ENCODE results near the gene LCNL1. TPM values are rescaled to one million over a fixed set of nuclear protein-coding genes. Genes with fewer than 3 reads are reported as not detected.

Gene LCNL1
- total RNA-seq, 1 experiment from 2014 or later = not detected

DNA sequence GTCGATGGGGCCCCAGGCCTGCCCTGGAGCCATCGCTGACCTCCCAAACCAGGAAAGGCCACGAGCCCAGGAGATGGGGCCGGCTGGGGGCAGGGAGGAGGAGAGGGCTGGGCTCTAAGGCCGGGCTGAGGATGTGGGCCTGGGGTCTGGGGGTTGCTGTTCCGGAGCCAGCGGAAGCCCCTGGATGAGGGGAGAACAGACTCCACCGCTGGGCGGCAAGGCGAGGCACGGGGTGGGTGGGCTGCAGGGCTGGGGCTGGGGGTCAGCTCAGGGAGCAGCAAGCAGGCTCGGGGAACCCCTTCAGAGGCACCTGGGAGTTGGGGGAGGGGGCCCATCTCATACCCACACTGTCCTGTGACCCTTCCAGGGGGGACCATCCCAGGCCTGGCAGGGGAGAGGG is 19.0 kb upstream of the LCNL1 start:
- CTCF ChIA-PET = no interaction called here
- POLR2A ChIA-PET (ENCODE audit: low non-redundant PET) = no interaction called here

DNA sequence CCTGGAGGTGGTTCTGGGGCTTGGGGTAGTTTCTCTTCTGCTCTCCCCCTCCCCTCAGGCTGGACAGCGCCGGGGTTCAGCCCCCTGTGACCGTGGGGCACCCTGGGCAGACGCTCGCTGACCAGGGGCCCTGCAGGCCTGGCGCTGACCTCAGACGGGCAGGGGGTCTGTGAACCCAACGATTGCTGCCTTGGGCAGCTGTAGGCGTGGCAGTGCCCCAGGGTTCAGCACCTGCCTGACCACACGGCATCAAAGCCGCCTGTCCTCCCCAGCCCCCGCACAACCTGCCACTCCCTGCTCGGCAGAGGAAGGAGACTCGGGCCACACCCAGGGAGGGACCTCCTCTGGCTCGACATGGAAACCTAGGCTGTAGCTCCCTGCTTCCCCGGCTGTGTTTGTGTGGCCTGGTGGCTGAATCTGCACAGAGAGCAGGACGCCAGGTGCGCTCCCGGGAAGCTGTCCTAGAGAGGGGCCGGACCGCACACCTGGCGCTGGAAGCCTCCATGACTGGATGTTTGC is 18.6 kb upstream of the LCNL1 start:
- no peaks in the 10 kb centered on the region for H3K36me3 ChIP-seq (ENCODE audit: insufficient read depth, low read length, poor library complexity, severe bottlenecking)

More for the DNA sequence above, 19.0 kb upstream of the LCNL1 start:
- Histone ChIP-seq H3K9me3 (ENCODE audit: low read depth, low read length, poor library complexity, severe bottlenecking) (no peaks in the 10 kb centered on the region), H3K27ac (ENCODE audit: low read depth, low read length, poor library complexity, severe bottlenecking) (no peak overlapping the region), H3K27me3 (replicated peaks; ENCODE audit: insufficient read depth, low read depth, low read length, poor library complexity) (no peaks in the 10 kb centered on the region), H3K4me3 (ENCODE audit: low read depth, low read length, poor library complexity, severe bottlenecking) (no peak overlapping the region), H3K36me3 (ENCODE audit: insufficient read depth, low read length, poor library complexity, severe bottlenecking) (no peaks in the 10 kb centered on the region), H3K4me1 (ENCODE audit: insufficient read depth, low read length, poor library complexity, severe bottlenecking) (peaks cover 4% of the 10 kb centered on the region)
- BruUV-seq (replicated peaks) = no TSS peak
- no peak for DNase-seq (ENCODE audit: low spot score)
- TF ChIP-seq, protein P1, sequence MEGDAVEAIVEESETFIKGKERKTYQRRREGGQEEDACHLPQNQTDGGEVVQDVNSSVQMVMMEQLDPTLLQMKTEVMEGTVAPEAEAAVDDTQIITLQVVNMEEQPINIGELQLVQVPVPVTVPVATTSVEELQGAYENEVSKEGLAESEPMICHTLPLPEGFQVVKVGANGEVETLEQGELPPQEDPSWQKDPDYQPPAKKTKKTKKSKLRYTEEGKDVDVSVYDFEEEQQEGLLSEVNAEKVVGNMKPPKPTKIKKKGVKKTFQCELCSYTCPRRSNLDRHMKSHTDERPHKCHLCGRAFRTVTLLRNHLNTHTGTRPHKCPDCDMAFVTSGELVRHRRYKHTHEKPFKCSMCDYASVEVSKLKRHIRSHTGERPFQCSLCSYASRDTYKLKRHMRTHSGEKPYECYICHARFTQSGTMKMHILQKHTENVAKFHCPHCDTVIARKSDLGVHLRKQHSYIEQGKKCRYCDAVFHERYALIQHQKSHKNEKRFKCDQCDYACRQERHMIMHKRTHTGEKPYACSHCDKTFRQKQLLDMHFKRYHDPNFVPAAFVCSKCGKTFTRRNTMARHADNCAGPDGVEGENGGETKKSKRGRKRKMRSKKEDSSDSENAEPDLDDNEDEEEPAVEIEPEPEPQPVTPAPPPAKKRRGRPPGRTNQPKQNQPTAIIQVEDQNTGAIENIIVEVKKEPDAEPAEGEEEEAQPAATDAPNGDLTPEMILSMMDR (conservative IDR thresholded peaks at IDR 0.05; ENCODE audit: low read depth, low read length) = no peak
- TF ChIP-seq EZH2 (IDR thresholded peaks at IDR 0.05; ENCODE audit: borderline replicate concordance, low read depth, low read length, poor library complexity, severe bottlenecking) = no peak
- intact Hi-C loops (cut with micrococcal nuclease; ENCODE audit: unreplicated experiment) = no loop called here

DNA sequence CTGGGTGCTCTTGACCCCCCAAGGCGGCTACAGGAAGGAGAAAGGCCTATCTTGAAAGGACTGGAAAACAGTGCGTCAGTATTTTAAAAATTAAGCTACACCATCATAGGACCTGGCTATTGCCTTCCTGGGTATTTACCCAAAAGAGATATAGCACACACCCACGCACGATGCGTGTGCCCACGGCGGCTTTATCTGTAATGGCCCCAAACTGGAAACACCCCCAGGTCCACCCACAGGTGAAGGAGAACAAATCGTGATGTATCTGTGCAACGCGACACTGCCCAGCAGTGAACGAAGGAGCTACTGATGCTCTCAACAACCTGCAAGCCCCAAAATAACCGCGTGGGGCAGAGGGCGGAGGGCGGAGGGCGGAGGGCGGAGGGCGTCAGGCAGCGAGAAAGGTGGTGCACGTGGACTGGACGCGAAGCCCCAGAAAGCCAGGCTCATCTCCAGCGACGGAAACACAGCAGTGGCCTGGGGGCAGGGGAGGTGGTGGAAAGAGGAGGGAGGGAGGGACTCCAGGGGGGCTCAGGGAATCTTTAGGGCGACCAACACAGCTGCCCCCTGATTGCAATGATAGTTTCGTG is 17.9 kb upstream of the LCNL1 start:
- POLR2A ChIA-PET (ENCODE audit: low non-redundant PET) = no interaction called here
- BruUV-seq (replicated peaks) = no TSS peak
- CTCF ChIA-PET = interaction anchor here (0.7 kb wide), 1 partner anchor 190 kb away, joined by 7 read pairs; no protein-coding TSS in a partner anchor

More for the DNA sequence above, 18.6 kb upstream of the LCNL1 start:
- POLR2A ChIA-PET (ENCODE audit: low non-redundant PET) = no interaction called here
- intact Hi-C loops (cut with micrococcal nuclease; ENCODE audit: unreplicated experiment) = no loop called here
- TF ChIP-seq, protein P1 (conservative IDR thresholded peaks at IDR 0.05; ENCODE audit: low read depth, low read length) = no peak
- no peak for TF ChIP-seq EZH2 (IDR thresholded peaks at IDR 0.05; ENCODE audit: borderline replicate concordance, low read depth, low read length, poor library complexity, severe bottlenecking)
- BruUV-seq (replicated peaks) = no TSS peak
- CTCF ChIA-PET = interaction anchor here (0.7 kb wide), 1 partner anchor 190 kb away, joined by 7 read pairs; no protein-coding TSS in a partner anchor
- Histone ChIP-seq H3K4me1 (ENCODE audit: insufficient read depth, low read length, poor library complexity, severe bottlenecking) (peaks cover 4% of the 10 kb centered on the region), H3K9me3 (ENCODE audit: low read depth, low read length, poor library complexity, severe bottlenecking) (no peaks in the 10 kb centered on the region), H3K27ac (ENCODE audit: low read depth, low read length, poor library complexity, severe bottlenecking) (no peak overlapping the region), H3K27me3 (replicated peaks; ENCODE audit: insufficient read depth, low read depth, low read length, poor library complexity) (no peaks in the 10 kb centered on the region), H3K4me3 (ENCODE audit: low read depth, low read length, poor library complexity, severe bottlenecking) (no peak overlapping the region)
- DNase-seq (ENCODE audit: low spot score) = no peak

More for the DNA sequence above, 17.9 kb upstream of the LCNL1 start:
- Histone ChIP-seq H3K4me3 (ENCODE audit: low read depth, low read length, poor library complexity, severe bottlenecking) (no peak overlapping the region), H3K27me3 (replicated peaks; ENCODE audit: insufficient read depth, low read depth, low read length, poor library complexity) (no peaks in the 10 kb centered on the region), H3K9me3 (ENCODE audit: low read depth, low read length, poor library complexity, severe bottlenecking) (no peaks in the 10 kb centered on the region), H3K36me3 (ENCODE audit: insufficient read depth, low read length, poor library complexity, severe bottlenecking) (no peaks in the 10 kb centered on the region), H3K27ac (ENCODE audit: low read depth, low read length, poor library complexity, severe bottlenecking) (no peak overlapping the region), H3K4me1 (ENCODE audit: insufficient read depth, low read length, poor library complexity, severe bottlenecking) (peaks cover 4% of the 10 kb centered on the region)
- TF ChIP-seq, protein P1 (conservative IDR thresholded peaks at IDR 0.05; ENCODE audit: low read depth, low read length) = no peak
- no peak for TF ChIP-seq EZH2 (IDR thresholded peaks at IDR 0.05; ENCODE audit: borderline replicate concordance, low read depth, low read length, poor library complexity, severe bottlenecking)
- intact Hi-C loops (cut with micrococcal nuclease; ENCODE audit: unreplicated experiment) = no loop called here
- DNase-seq (ENCODE audit: low spot score) = no peak

Data from A673 (cell line).